Activated T-cell treated with anti-CD3 and anti-CD28 coated beads, Interleukin-2, amount 50 U/mL, for 72 hours (primary cell): ENCODE data around the gene DPF3. TPM values are rescaled to one million over a fixed set of nuclear protein-coding genes. Genes with fewer than 3 reads are reported as not detected.

Source experiments
- ATAC-seq, 2 donors: fragments of 150-1000 bp; cut with Tn5 transposase; replicated peaks in 1 of 2; 2 replicates each; pipeline ENCODE4 v1.10.0; 2021; ENCODE audit warnings: moderate library complexity in 2 of 2, mild to moderate bottlenecking in 1 of 2
- DNase-seq, 2 donors: peaks; one replicate each; pipeline ENCODE4 v3.0.0; 2021 to 2022; ENCODE audit warnings: mixed read lengths in 1 of 2
- H3K27ac Mint-ChIP-seq: one replicate; pipeline ENCODE4 v1.8.0; 2022; ENCODE audit warnings: mild to moderate bottlenecking, moderate library complexity, mixed read lengths
- H3K27me3 Mint-ChIP-seq: one replicate; pipeline ENCODE4 v1.8.0; 2022; ENCODE audit warnings: low read depth, mixed read lengths
- H3K36me3 Mint-ChIP-seq, 2 donors: one replicate each; pipeline ENCODE4 v1.8.0; 2022; ENCODE audit warnings: mixed read lengths in 2 of 2, mild to moderate bottlenecking in 1 of 2; ENCODE audit not compliant: insufficient read depth in 2 of 2
- H3K4me1 Mint-ChIP-seq: one replicate; pipeline ENCODE4 v1.8.0; 2022; ENCODE audit warnings: low read depth, mixed read lengths
- H3K4me3 Mint-ChIP-seq, 2 donors: one replicate each; pipeline ENCODE4 v1.8.0; 2022; ENCODE audit warnings: mild to moderate bottlenecking in 2 of 2, mixed read lengths in 2 of 2, moderate library complexity in 2 of 2
- H3K9me3 Mint-ChIP-seq, 2 donors: one replicate each; pipeline ENCODE4 v1.8.0; 2022; ENCODE audit warnings: mixed read lengths in 2 of 2
- total RNA-seq, 2 donors: library from RNA; stranded (reverse); gene quantifications; one replicate each; pipeline ENCODE4 v1.2.3, GENCODE V29; 2022

DPF3 gene
- total RNA-seq, 2 donors from 2014 or later, result 0.23 to 0.62 TPM

GRCh38 chr14:72721083-72721482 lies 172.8 kb downstream of the DPF3 start:
- DNase-seq (no peak), ATAC-seq (no peak)
- Mint-ChIP-seq H3K36me3 (no peaks in the 10 kb centered on the region), H3K9me3 (no peaks in the 10 kb centered on the region), H3K4me1 (no peaks in the 10 kb centered on the region), H3K4me3 (no peak overlapping the region), H3K27ac (no peak overlapping the region), H3K27me3 (no peaks in the 10 kb centered on the region)

- Mint-ChIP-seq H3K36me3 (no peaks in the 10 kb centered on the region), H3K27me3 (no peaks in the 10 kb centered on the region), H3K4me3 (peak overlapping the region in 1 of 2 donors; percentile 12), H3K4me1 (peaks cover 23% of the 10 kb centered on the region), H3K9me3 (no peaks in the 10 kb centered on the region), H3K27ac (peak overlapping the region; percentile 6)
- peak in 1 of 2 donors; percentile 74 for ATAC-seq
- DNase-seq, result peak in 1 of 2 donors; percentile 14
Observed at GRCh38 chr14:72717220-72717619, 176.7 kb downstream of the DPF3 start.

GRCh38 chr14:72716476-72716875 lies 177.4 kb downstream of the DPF3 start:
- H3K4me3 Mint-ChIP-seq, result no peak overlapping the region
- no peak for ATAC-seq
- no peak for DNase-seq
- no peaks in the 10 kb centered on the region for H3K36me3 Mint-ChIP-seq
- H3K4me1 Mint-ChIP-seq, result peaks cover 26% of the 10 kb centered on the region
- no peaks in the 10 kb centered on the region for H3K9me3 Mint-ChIP-seq
- H3K27ac Mint-ChIP-seq, result no peak overlapping the region
- H3K27me3 Mint-ChIP-seq, result no peaks in the 10 kb centered on the region

- ATAC-seq, result no peak
- H3K27me3 Mint-ChIP-seq, result no peaks in the 10 kb centered on the region
- no peak for DNase-seq
- H3K9me3 Mint-ChIP-seq, result no peaks in the 10 kb centered on the region
- H3K4me1 Mint-ChIP-seq, result peaks cover 26% of the 10 kb centered on the region
- no peak overlapping the region for H3K4me3 Mint-ChIP-seq
- H3K27ac Mint-ChIP-seq, result no peak overlapping the region
- H3K36me3 Mint-ChIP-seq, result no peaks in the 10 kb centered on the region
Observed at GRCh38 chr14:72715850-72716228, 178.1 kb downstream of the DPF3 start.

- Mint-ChIP-seq H3K4me1 (peaks cover 26% of the 10 kb centered on the region), H3K9me3 (no peaks in the 10 kb centered on the region), H3K4me3 (peak overlapping the region in 1 of 2 donors; percentile 61), H3K27me3 (no peaks in the 10 kb centered on the region), H3K36me3 (no peaks in the 10 kb centered on the region), H3K27ac (peak overlapping the region; percentile 16)
- no peak for DNase-seq
- no peak for ATAC-seq
Observed at GRCh38 chr14:72715215-72715849, 178.6 kb downstream of the DPF3 start.

- H3K9me3 Mint-ChIP-seq, result no peaks in the 10 kb centered on the region
- H3K27me3 Mint-ChIP-seq, result no peaks in the 10 kb centered on the region
- no peaks in the 10 kb centered on the region for H3K36me3 Mint-ChIP-seq
- peaks cover 26% of the 10 kb centered on the region for H3K4me1 Mint-ChIP-seq
- DNase-seq (no peak), ATAC-seq (no peak)
- H3K27ac Mint-ChIP-seq, result no peak overlapping the region
- peak overlapping the region; percentile 10 to 61 for H3K4me3 Mint-ChIP-seq
Observed at GRCh38 chr14:72714871-72715214, 179.1 kb downstream of the DPF3 start.

GRCh38 chr14:72714094-72714493 lies 179.8 kb downstream of the DPF3 start:
- peaks cover 26% of the 10 kb centered on the region for H3K4me1 Mint-ChIP-seq
- no peaks in the 10 kb centered on the region for H3K36me3 Mint-ChIP-seq
- ATAC-seq (peak; percentile 82 to 88), DNase-seq (peak; percentile 61 to 71)
- no peak overlapping the region for H3K27ac Mint-ChIP-seq
- H3K4me3 Mint-ChIP-seq, result peak overlapping the region; percentile 61 to 65
- H3K9me3 Mint-ChIP-seq, result no peaks in the 10 kb centered on the region
- H3K27me3 Mint-ChIP-seq, result no peaks in the 10 kb centered on the region

- Mint-ChIP-seq H3K4me3 (no peak overlapping the region), H3K9me3 (no peaks in the 10 kb centered on the region), H3K27ac (no peak overlapping the region), H3K36me3 (no peaks in the 10 kb centered on the region), H3K27me3 (no peaks in the 10 kb centered on the region), H3K4me1 (peaks cover 26% of the 10 kb centered on the region)
- DNase-seq, result no peak
- no peak for ATAC-seq
Observed at GRCh38 chr14:72711936-72712335, 182.0 kb downstream of the DPF3 start.

GRCh38 chr14:72709916-72710611 lies 183.8 kb downstream of the DPF3 start:
- Mint-ChIP-seq H3K4me1 (peaks cover 29% of the 10 kb centered on the region), H3K36me3 (no peaks in the 10 kb centered on the region), H3K27ac (no peak overlapping the region), H3K9me3 (no peaks in the 10 kb centered on the region), H3K27me3 (peaks cover 6% of the 10 kb centered on the region), H3K4me3 (no peak overlapping the region)
- ATAC-seq, result no peak
- DNase-seq, result no peak

- H3K36me3 Mint-ChIP-seq, result no peaks in the 10 kb centered on the region
- H3K27me3 Mint-ChIP-seq, result peaks cover 6% of the 10 kb centered on the region
- DNase-seq (peak; percentile 17 to 20), ATAC-seq (peak in 1 of 2 donors; percentile 54)
- H3K27ac Mint-ChIP-seq, result no peak overlapping the region
- peaks cover 17% of the 10 kb centered on the region for H3K4me1 Mint-ChIP-seq
- H3K4me3 Mint-ChIP-seq, result no peak overlapping the region
- H3K9me3 Mint-ChIP-seq, result no peaks in the 10 kb centered on the region
Observed at GRCh38 chr14:72708708-72709475, 185.0 kb downstream of the DPF3 start.

- H3K9me3 Mint-ChIP-seq, result no peaks in the 10 kb centered on the region
- DNase-seq (no peak), ATAC-seq (no peak)
- H3K27ac Mint-ChIP-seq, result no peak overlapping the region
- H3K4me3 Mint-ChIP-seq, result no peak overlapping the region
- no peaks in the 10 kb centered on the region for H3K36me3 Mint-ChIP-seq
- H3K4me1 Mint-ChIP-seq, result peaks cover 12% of the 10 kb centered on the region
- H3K27me3 Mint-ChIP-seq, result peaks cover 6% of the 10 kb centered on the region
Observed at GRCh38 chr14:72708222-72708621, 185.7 kb downstream of the DPF3 start.

GRCh38 chr14:72706485-72706884 lies 187.4 kb downstream of the DPF3 start:
- no peaks in the 10 kb centered on the region for H3K9me3 Mint-ChIP-seq
- peaks cover 6% of the 10 kb centered on the region for H3K4me1 Mint-ChIP-seq
- H3K36me3 Mint-ChIP-seq, result no peaks in the 10 kb centered on the region
- DNase-seq (peak; percentile 10 to 28), ATAC-seq (peak; percentile 76 to 86)
- no peak overlapping the region for H3K27ac Mint-ChIP-seq
- H3K4me3 Mint-ChIP-seq, result no peak overlapping the region
- peaks cover 6% of the 10 kb centered on the region for H3K27me3 Mint-ChIP-seq

GRCh38 chr14:72704502-72704901 lies 189.4 kb downstream of the DPF3 start:
- H3K27ac Mint-ChIP-seq, result no peak overlapping the region
- H3K4me3 Mint-ChIP-seq, result no peak overlapping the region
- no peaks in the 10 kb centered on the region for H3K9me3 Mint-ChIP-seq
- DNase-seq, result no peak
- H3K36me3 Mint-ChIP-seq, result no peaks in the 10 kb centered on the region
- H3K4me1 Mint-ChIP-seq, result peaks cover 20% of the 10 kb centered on the region
- H3K27me3 Mint-ChIP-seq, result peaks cover 6% of the 10 kb centered on the region
- no peak for ATAC-seq
